ENCODE measurements around the gene BICD2. TPM values are rescaled to one million over a fixed set of nuclear protein-coding genes. Genes with fewer than 3 reads are reported as not detected.

The BICD2 gene
- total and polyA plus RNA-seq, 4 donors: 2.5 to 16.0 (median 11.2) TPM

DNA sequence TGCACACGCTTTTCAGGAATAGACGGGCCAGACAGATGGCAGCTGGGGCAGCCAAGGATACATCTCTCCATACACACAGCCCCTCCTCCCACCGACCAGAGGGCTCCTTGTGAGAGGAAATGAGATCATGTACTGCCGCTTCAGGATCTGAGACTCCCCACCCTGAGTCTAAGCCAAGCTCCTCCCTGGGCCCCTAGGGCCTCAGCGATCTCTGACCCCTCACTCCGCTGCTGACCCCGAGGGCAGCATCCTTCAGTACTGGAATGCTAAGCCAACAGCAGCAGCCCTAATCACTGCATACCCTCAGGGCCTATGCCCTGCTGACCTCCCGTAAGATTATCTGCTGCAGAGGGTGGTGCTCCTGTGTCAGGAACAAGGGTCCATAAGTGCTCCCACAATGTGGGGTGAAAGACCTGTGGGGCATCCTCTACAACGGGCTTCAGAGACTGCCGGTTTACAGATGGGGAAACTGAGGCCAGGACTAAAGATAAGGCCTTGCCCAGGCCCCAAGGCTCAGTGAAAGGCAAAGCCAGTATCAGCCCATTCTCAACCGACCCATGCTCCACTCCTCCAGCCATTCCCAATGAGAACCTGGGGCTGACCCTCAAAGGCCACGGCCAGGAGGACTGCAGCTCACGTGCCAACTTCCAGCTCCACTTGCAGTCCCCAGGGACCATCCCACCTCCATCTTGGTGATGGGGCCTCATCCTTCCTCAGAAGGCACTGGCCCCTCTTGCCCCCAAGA, 37.5 kb downstream of the BICD2 start:
- no peak overlapping the region for H3K9ac ChIP-seq (ENCODE audit: low read depth in 1 of 2, low read length in 2 of 2)

DNA sequence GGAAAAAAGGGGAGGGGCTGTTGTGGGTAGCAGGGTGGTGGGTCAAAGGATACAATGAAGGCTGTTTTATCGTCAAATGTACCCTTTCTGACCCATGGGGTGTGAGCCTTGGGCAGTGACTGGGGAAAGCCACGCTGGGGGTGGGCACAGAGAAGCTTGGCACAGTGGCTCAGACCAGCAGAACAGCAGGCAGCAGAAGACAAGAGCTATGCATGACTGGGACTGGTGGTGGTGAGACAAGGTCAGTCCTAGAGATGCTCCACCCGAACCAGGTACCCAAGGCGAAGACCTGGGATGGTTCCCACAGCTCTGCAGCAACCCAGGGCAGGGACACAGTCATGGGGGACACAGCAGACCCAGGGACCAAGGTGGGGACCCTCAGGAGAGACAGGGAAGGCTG, 38.3 kb downstream of the BICD2 start:
- H3K36me3 ChIP-seq (ENCODE audit: control insufficient read depth in 4 of 4, insufficient read depth in 3 of 4, low read depth in 1 of 4, low read length in 3 of 4): peaks cover 3 to 20% (median 4%) of the 10 kb centered on the region in 4 donors
- 94% methylated on average over 4 of the region's 4 CpGs for WGBS
- H3K9me3 ChIP-seq (ENCODE audit: control insufficient read depth in 4 of 4, low read length in 3 of 4): no peaks in the 10 kb centered on the region
- H3K27ac ChIP-seq (ENCODE audit: low read depth in 1 of 2, low read length in 2 of 2): no peak overlapping the region
- peak; percentile 27 for DNase-seq (ENCODE audit: low spot score)
- peaks cover 0 to 6% (median 2%) of the 10 kb centered on the region in 4 donors for H3K4me1 ChIP-seq (ENCODE audit: control insufficient read depth in 4 of 4, insufficient read depth in 4 of 4, low read length in 3 of 4)
- no peaks in the 10 kb centered on the region for H3K27me3 ChIP-seq (ENCODE audit: control insufficient read depth in 4 of 4, insufficient read depth in 4 of 4, low read length in 3 of 4)
- TF ChIP-seq JUND (IDR thresholded peaks at IDR 0.05) (no peak), EGR1 (IDR thresholded peaks at IDR 0.05; ENCODE audit: low read depth in 2 of 2) (no peak), FOXA1 (IDR thresholded peaks at IDR 0.05) (no peak), SP1 (IDR thresholded peaks at IDR 0.05) (no peak), YY1 (IDR thresholded peaks at IDR 0.05) (no peak), TAF1 (conservative IDR thresholded peaks at IDR 0.05) (no peak), HNF4A (conservative IDR thresholded peaks at IDR 0.05) (no peak), HNF4G (IDR thresholded peaks at IDR 0.05) (no peak), RAD21 (IDR thresholded peaks at IDR 0.05) (no peak), GABPA (IDR thresholded peaks at IDR 0.05 in 1 of 2, conservative IDR thresholded peaks at IDR 0.05 in 1 of 2) (no peak), RXRA (IDR thresholded peaks at IDR 0.05) (no peak), NR2F2 (IDR thresholded peaks at IDR 0.05) (no peak), FOXA2 (IDR thresholded peaks at IDR 0.05) (no peak)
- TF ChIP-seq, protein P1, sequence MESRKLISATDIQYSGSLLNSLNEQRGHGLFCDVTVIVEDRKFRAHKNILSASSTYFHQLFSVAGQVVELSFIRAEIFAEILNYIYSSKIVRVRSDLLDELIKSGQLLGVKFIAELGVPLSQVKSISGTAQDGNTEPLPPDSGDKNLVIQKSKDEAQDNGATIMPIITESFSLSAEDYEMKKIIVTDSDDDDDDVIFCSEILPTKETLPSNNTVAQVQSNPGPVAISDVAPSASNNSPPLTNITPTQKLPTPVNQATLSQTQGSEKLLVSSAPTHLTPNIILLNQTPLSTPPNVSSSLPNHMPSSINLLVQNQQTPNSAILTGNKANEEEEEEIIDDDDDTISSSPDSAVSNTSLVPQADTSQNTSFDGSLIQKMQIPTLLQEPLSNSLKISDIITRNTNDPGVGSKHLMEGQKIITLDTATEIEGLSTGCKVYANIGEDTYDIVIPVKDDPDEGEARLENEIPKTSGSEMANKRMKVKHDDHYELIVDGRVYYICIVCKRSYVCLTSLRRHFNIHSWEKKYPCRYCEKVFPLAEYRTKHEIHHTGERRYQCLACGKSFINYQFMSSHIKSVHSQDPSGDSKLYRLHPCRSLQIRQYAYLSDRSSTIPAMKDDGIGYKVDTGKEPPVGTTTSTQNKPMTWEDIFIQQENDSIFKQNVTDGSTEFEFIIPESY (IDR thresholded peaks at IDR 0.05): no peak
- TF ChIP-seq, protein P2, sequence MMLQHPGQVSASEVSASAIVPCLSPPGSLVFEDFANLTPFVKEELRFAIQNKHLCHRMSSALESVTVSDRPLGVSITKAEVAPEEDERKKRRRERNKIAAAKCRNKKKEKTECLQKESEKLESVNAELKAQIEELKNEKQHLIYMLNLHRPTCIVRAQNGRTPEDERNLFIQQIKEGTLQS (IDR thresholded peaks at IDR 0.05): no peak
- TF ChIP-seq, protein P3, sequence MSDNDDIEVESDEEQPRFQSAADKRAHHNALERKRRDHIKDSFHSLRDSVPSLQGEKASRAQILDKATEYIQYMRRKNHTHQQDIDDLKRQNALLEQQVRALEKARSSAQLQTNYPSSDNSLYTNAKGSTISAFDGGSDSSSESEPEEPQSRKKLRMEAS (IDR thresholded peaks at IDR 0.05): no peak
- TF ChIP-seq, protein P4, sequence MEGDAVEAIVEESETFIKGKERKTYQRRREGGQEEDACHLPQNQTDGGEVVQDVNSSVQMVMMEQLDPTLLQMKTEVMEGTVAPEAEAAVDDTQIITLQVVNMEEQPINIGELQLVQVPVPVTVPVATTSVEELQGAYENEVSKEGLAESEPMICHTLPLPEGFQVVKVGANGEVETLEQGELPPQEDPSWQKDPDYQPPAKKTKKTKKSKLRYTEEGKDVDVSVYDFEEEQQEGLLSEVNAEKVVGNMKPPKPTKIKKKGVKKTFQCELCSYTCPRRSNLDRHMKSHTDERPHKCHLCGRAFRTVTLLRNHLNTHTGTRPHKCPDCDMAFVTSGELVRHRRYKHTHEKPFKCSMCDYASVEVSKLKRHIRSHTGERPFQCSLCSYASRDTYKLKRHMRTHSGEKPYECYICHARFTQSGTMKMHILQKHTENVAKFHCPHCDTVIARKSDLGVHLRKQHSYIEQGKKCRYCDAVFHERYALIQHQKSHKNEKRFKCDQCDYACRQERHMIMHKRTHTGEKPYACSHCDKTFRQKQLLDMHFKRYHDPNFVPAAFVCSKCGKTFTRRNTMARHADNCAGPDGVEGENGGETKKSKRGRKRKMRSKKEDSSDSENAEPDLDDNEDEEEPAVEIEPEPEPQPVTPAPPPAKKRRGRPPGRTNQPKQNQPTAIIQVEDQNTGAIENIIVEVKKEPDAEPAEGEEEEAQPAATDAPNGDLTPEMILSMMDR (IDR thresholded peaks at IDR 0.05; ENCODE audit: low read depth, low read length, missing input control): no peak
- TF ChIP-seq, protein P5, sequence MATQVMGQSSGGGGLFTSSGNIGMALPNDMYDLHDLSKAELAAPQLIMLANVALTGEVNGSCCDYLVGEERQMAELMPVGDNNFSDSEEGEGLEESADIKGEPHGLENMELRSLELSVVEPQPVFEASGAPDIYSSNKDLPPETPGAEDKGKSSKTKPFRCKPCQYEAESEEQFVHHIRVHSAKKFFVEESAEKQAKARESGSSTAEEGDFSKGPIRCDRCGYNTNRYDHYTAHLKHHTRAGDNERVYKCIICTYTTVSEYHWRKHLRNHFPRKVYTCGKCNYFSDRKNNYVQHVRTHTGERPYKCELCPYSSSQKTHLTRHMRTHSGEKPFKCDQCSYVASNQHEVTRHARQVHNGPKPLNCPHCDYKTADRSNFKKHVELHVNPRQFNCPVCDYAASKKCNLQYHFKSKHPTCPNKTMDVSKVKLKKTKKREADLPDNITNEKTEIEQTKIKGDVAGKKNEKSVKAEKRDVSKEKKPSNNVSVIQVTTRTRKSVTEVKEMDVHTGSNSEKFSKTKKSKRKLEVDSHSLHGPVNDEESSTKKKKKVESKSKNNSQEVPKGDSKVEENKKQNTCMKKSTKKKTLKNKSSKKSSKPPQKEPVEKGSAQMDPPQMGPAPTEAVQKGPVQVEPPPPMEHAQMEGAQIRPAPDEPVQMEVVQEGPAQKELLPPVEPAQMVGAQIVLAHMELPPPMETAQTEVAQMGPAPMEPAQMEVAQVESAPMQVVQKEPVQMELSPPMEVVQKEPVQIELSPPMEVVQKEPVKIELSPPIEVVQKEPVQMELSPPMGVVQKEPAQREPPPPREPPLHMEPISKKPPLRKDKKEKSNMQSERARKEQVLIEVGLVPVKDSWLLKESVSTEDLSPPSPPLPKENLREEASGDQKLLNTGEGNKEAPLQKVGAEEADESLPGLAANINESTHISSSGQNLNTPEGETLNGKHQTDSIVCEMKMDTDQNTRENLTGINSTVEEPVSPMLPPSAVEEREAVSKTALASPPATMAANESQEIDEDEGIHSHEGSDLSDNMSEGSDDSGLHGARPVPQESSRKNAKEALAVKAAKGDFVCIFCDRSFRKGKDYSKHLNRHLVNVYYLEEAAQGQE (IDR thresholded peaks at IDR 0.05): no peak
- no peak overlapping the region for H3K4me3 ChIP-seq (ENCODE audit: low read depth in 1 of 3, low read length in 3 of 3)
- H3K9ac ChIP-seq (ENCODE audit: low read depth in 1 of 2, low read length in 2 of 2): no peak overlapping the region

More for the DNA sequence above, 37.5 kb downstream of the BICD2 start:
- Histone ChIP-seq H3K27ac (ENCODE audit: low read depth in 1 of 2, low read length in 2 of 2) (no peak overlapping the region), H3K4me1 (ENCODE audit: control insufficient read depth in 4 of 4, insufficient read depth in 4 of 4, low read length in 3 of 4) (peaks cover 0 to 2% (median 2%) of the 10 kb centered on the region in 4 donors), H3K36me3 (ENCODE audit: control insufficient read depth in 4 of 4, insufficient read depth in 3 of 4, low read depth in 1 of 4, low read length in 3 of 4) (peaks cover 0 to 12% (median 3%) of the 10 kb centered on the region in 4 donors), H3K4me3 (ENCODE audit: low read depth in 1 of 3, low read length in 3 of 3) (no peak overlapping the region), H3K27me3 (ENCODE audit: control insufficient read depth in 4 of 4, insufficient read depth in 4 of 4, low read length in 3 of 4) (no peaks in the 10 kb centered on the region), H3K9me3 (ENCODE audit: control insufficient read depth in 4 of 4, low read length in 3 of 4) (no peaks in the 10 kb centered on the region)
- 73% methylated on average over 13 of the region's 13 CpGs for WGBS
- TF ChIP-seq RXRA (IDR thresholded peaks at IDR 0.05) (peak in 1 of 2 donors; percentile 63), HNF4A (conservative IDR thresholded peaks at IDR 0.05) (no peak), NR2F2 (IDR thresholded peaks at IDR 0.05) (peak; percentile 96), YY1 (IDR thresholded peaks at IDR 0.05) (no peak)
- peak; percentile 32 for DNase-seq (ENCODE audit: low spot score)
